MM.1S (cell line): ENCODE data around the gene HECW1.

Experiments
- CTCF ChIP-seq: fragments of 300-600 bp; sonication (generic); IDR thresholded peaks from 2 replicates; pipeline ENCODE4 v1.5.1; 2016; ENCODE audit warnings: antibody characterized with exemption, low read length, mixed read lengths
- EZH2 ChIP-seq: fragments of 300-600 bp; sonication (generic); optimal IDR thresholded peaks from 2 replicates; pipeline ENCODE3; 2017; ENCODE audit warnings: low read depth, mild to moderate bottlenecking, antibody characterized with exemption, low read length, mixed read lengths

DNA sequence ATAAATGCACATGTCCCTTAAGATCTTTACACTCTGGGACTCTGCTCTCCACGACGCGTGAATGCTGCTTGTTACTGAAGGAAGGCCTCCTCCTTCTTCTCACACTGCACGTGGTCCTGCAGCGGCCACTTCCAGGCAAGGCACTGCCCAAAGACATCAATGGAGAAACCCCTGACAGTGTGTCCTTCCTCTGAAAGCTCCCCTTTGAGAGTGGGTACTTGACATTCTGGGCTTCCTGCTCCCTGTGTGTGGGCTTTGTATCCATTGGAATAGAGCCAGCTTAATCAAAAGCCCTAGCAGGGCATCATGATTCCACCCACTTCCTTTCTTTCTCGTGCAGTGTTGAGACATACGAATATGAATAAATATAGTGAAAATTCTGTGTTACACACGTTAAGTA is 400.8 kb downstream of the HECW1 start:
- no peak for TF ChIP-seq CTCF
- no peak for TF ChIP-seq EZH2
